GM21723 (cell line): ENCODE measurements around the gene AP2A2.
"Not testable (repeated sequence)": the region's sequence is repeated elsewhere in the genome, so short reads cannot be mapped to it uniquely, and the experiment has no call there.

Source experiments
- ATAC-seq: cut with Tn5 transposase; IDR thresholded peaks from one replicate; pipeline ENCODE4 v1.9.1; 2021; ENCODE audit warnings: mild to moderate bottlenecking, moderate library complexity; ENCODE audit not compliant: unreplicated experiment

Gene AP2A2

GRCh38 chr11:971731-972365 is 46.2 kb downstream of the AP2A2 start:
- ATAC-seq = no peak

- ATAC-seq = no peak
These were observed 47.0 kb downstream of the AP2A2 start for GRCh38 chr11:972523-973211.

- ATAC-seq = no peak
These were observed 47.6 kb downstream of the AP2A2 start for GRCh38 chr11:973237-973636.

- ATAC-seq = not testable (repeated sequence)
These were observed 49.7 kb downstream of the AP2A2 start for GRCh38 chr11:975376-975775.

GRCh38 chr11:975827-976226 is 50.2 kb downstream of the AP2A2 start:
- ATAC-seq = no peak

GRCh38 chr11:976431-977160 is 50.9 kb downstream of the AP2A2 start:
- ATAC-seq = no peak

- no peak for ATAC-seq
These were observed 52.4 kb downstream of the AP2A2 start for GRCh38 chr11:977830-978720.

- no peak for ATAC-seq
These were observed 53.1 kb downstream of the AP2A2 start for GRCh38 chr11:978781-979180.

- ATAC-seq = no peak
These were observed 55.0 kb downstream of the AP2A2 start for GRCh38 chr11:980438-981357.

- ATAC-seq = no peak
These were observed 56.1 kb downstream of the AP2A2 start for GRCh38 chr11:981764-982163.

- ATAC-seq = no peak
These were observed 58.9 kb downstream of the AP2A2 start for GRCh38 chr11:984546-984945.

- ATAC-seq = no peak
These were observed 59.7 kb downstream of the AP2A2 start for GRCh38 chr11:985406-985805.

- ATAC-seq = no peak
These were observed 60.2 kb downstream of the AP2A2 start for GRCh38 chr11:985848-986247.

GRCh38 chr11:986270-986951 is 60.7 kb downstream of the AP2A2 start:
- ATAC-seq = no peak

- no peak for ATAC-seq
These were observed 61.3 kb downstream of the AP2A2 start for GRCh38 chr11:986952-987305.

GRCh38 chr11:987671-988070 is 62.0 kb downstream of the AP2A2 start:
- no peak for ATAC-seq

GRCh38 chr11:990101-990500 is 64.4 kb downstream of the AP2A2 start:
- ATAC-seq = no peak

- no peak for ATAC-seq
These were observed 65.4 kb downstream of the AP2A2 start for GRCh38 chr11:991034-991433.

GRCh38 chr11:991711-992307 is 66.1 kb downstream of the AP2A2 start:
- no peak for ATAC-seq
